ENCODE data around the gene CTSZ.
"Not testable (repeated sequence)": the region's sequence is repeated elsewhere in the genome, so short reads cannot be mapped to it uniquely, and the experiment has no call there.

Gene CTSZ

GRCh38 chr20:59006864-59007664 is at the start of gene CTSZ:
TSS of gene CTSZ (minus strand) at chr20:59007254. CDS start at chr20:59007128, 126 bp downstream.
- DNase-seq = peak; percentile 49 to 65

- no peak for DNase-seq
Observed at GRCh38 chr20:59055302-59055701, 48.2 kb upstream of the CTSZ start.

GRCh38 chr20:59051666-59052185 is 44.7 kb upstream of the CTSZ start:
- no peak for DNase-seq

- DNase-seq = no peak
Observed at GRCh38 chr20:59050437-59050836, 43.4 kb upstream of the CTSZ start.

- no peak for DNase-seq
Observed at GRCh38 chr20:59048681-59049030, 41.6 kb upstream of the CTSZ start.

GRCh38 chr20:59047938-59048680 is 41.1 kb upstream of the CTSZ start:
- DNase-seq = no peak

GRCh38 chr20:59046862-59047261 is 39.8 kb upstream of the CTSZ start:
- no peak for DNase-seq

GRCh38 chr20:59044796-59045195 is 37.7 kb upstream of the CTSZ start:
- no peak for DNase-seq

GRCh38 chr20:59044295-59044694 is 37.2 kb upstream of the CTSZ start:
- no peak for DNase-seq

GRCh38 chr20:59043698-59044097 is 36.6 kb upstream of the CTSZ start:
- no peak for DNase-seq

GRCh38 chr20:59042796-59043631 is 36.0 kb upstream of the CTSZ start:
- peak; percentile 94 to 96 for DNase-seq

GRCh38 chr20:59042151-59042795 is 35.2 kb upstream of the CTSZ start, which contains the start of gene PRELID3B:
TSS of gene PRELID3B (minus strand) at chr20:59042786. CDS start at chr20:59042730, 56 bp downstream.
- DNase-seq = no peak

- DNase-seq = not testable (repeated sequence)
Observed at GRCh38 chr20:59041487-59041886, 34.4 kb upstream of the CTSZ start.

GRCh38 chr20:59040667-59041066 is 33.6 kb upstream of the CTSZ start:
- DNase-seq = no peak

- no peak for DNase-seq
Observed at GRCh38 chr20:59039233-59039632, 32.2 kb upstream of the CTSZ start.

GRCh38 chr20:59037386-59037785 is 30.3 kb upstream of the CTSZ start:
- no peak for DNase-seq

GRCh38 chr20:59035381-59035780 is 28.3 kb upstream of the CTSZ start:
- no peak for DNase-seq

- DNase-seq = no peak
Observed at GRCh38 chr20:59033616-59034165, 26.6 kb upstream of the CTSZ start.

GRCh38 chr20:59033093-59033492 is 26.0 kb upstream of the CTSZ start:
- DNase-seq = no peak

GRCh38 chr20:59032713-59033059 is 25.6 kb upstream of the CTSZ start:
- no peak for DNase-seq

- peak; percentile 97 to 98 for DNase-seq
Observed at GRCh38 chr20:59032023-59032712, 25.1 kb upstream of the CTSZ start, which contains the start of gene ATP5F1E. TSS of gene ATP5F1E (minus strand) at chr20:59032335. CDS start at chr20:59032251, 84 bp downstream.

All from stimulated activated CD4-positive, alpha-beta T cell treated with anti-CD3 and anti-CD28 coated beads, Interleukin-2, amount 100 ng/mL, for 24 hours (primary cell).